GM18498 (cell line): ENCODE results near the gene ZNF669.

ENCODE experiments used
- ATAC-seq: cut with Tn5 transposase; IDR thresholded peaks from one replicate; pipeline ENCODE4 v1.9.1; 2021; ENCODE audit warnings: mild to moderate bottlenecking, moderate library complexity; ENCODE audit not compliant: unreplicated experiment

The ZNF669 gene

GRCh38 chr1:247077876-247078257, 26.3 kb downstream of the ZNF669 start:
- no peak for ATAC-seq

- ATAC-seq, result no peak
Observed at GRCh38 chr1:247077213-247077612, 26.9 kb downstream of the ZNF669 start.

- no peak for ATAC-seq
Observed at GRCh38 chr1:247070645-247071044, 33.5 kb downstream of the ZNF669 start.

GRCh38 chr1:247064304-247064703, 39.9 kb downstream of the ZNF669 start:
- no peak for ATAC-seq

GRCh38 chr1:247060771-247061170, 43.4 kb downstream of the ZNF669 start:
- ATAC-seq, result no peak

- no peak for ATAC-seq
Observed at GRCh38 chr1:247056071-247056470, 48.1 kb downstream of the ZNF669 start.

- ATAC-seq, result no peak
Observed at GRCh38 chr1:247054992-247055415, 49.2 kb downstream of the ZNF669 start.
